Nephron (organoid): ENCODE data around the gene CAV1.
A peak's percentile ranks its signal among the peaks of the same experiment; 100 is the strongest.
"Not testable (repeated sequence)": the region's sequence is repeated elsewhere in the genome, so short reads cannot be mapped to it uniquely, and the experiment has no call there.

Experiments
- H3K27ac Mint-ChIP-seq, 3 experiments: 2 replicates each; pipeline ENCODE4 v1.8.0; 2020; ENCODE audit warnings: mixed read lengths in 3 of 3, mild to moderate bottlenecking in 2 of 3, moderate library complexity in 1 of 3
- H3K27me3 Mint-ChIP-seq: 2 replicates; pipeline ENCODE4 v1.8.0; 2021; ENCODE audit warnings: low read depth, mild to moderate bottlenecking, moderate library complexity, mixed read lengths
- H3K36me3 Mint-ChIP-seq: 2 replicates; pipeline ENCODE4 v1.8.0; 2020; ENCODE audit warnings: low read depth, mixed read lengths
- H3K4me1 Mint-ChIP-seq: 2 replicates; pipeline ENCODE4 v1.8.0; 2020; ENCODE audit warnings: mixed read lengths
- H3K4me3 Mint-ChIP-seq, 3 experiments: 2 replicates each; pipeline ENCODE4 v1.8.0; 2020; ENCODE audit warnings: mild to moderate bottlenecking in 3 of 3, mixed read lengths in 3 of 3, moderate library complexity in 2 of 3
- H3K9me3 Mint-ChIP-seq: 2 replicates; pipeline ENCODE4 v1.8.0; 2020; ENCODE audit warnings: mixed read lengths
- TF ChIP-seq, protein P1 (sequence below), 3 experiments: fragments of 200-600 bp; sonication (generic); IDR thresholded peaks; one replicate each; pipeline ENCODE4 v1.5.0; 2021; ENCODE audit warnings: antibody characterized with exemption in 3 of 3; ENCODE audit not compliant: unreplicated experiment in 3 of 3

Gene CAV1

DNA sequence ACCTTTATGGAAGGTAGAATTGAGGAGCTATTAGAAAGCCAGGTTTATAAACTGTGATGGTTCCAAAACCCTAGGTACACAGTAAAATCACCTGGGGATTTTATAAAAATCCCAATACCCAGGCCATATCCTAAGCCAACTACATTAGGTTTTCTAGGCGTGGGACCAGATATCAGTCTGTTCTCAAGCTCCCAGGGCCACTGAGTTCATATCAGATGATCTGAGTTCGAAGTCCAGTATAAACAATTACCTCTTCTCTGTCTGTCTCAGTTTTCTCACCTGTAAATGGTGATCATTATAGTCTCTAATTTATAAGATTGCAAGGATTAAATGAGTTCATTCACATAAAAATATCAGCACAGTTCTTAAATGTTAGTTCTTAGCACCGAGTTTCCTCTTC, 60.6 kb downstream of the CAV1 start:
- no peak overlapping the region for H3K27ac Mint-ChIP-seq

DNA sequence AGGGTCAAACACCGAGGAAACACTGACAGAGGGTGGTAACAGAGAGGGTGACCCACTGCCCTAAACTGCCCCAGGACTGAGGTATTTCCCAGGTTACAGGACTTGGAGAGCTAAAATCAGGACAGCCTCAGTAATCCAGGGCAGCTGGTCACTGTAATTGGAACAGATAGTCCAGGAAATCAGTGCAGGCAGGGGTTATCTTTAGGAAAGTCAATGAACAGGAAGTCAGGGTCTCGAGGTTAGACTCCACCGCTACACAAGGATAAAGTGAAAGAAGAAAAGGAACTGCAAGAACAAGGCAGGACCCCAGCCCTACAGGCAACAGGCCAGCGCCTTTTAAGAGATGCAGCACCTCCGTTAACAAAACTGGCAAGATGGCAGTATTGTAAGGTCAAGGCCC, 61.1 kb downstream of the CAV1 start:
- H3K27me3 Mint-ChIP-seq: peaks cover 5% of the 10 kb centered on the region
- TF ChIP-seq, protein P1, sequence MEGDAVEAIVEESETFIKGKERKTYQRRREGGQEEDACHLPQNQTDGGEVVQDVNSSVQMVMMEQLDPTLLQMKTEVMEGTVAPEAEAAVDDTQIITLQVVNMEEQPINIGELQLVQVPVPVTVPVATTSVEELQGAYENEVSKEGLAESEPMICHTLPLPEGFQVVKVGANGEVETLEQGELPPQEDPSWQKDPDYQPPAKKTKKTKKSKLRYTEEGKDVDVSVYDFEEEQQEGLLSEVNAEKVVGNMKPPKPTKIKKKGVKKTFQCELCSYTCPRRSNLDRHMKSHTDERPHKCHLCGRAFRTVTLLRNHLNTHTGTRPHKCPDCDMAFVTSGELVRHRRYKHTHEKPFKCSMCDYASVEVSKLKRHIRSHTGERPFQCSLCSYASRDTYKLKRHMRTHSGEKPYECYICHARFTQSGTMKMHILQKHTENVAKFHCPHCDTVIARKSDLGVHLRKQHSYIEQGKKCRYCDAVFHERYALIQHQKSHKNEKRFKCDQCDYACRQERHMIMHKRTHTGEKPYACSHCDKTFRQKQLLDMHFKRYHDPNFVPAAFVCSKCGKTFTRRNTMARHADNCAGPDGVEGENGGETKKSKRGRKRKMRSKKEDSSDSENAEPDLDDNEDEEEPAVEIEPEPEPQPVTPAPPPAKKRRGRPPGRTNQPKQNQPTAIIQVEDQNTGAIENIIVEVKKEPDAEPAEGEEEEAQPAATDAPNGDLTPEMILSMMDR (IDR thresholded peaks at IDR 0.05; ENCODE audit: unreplicated experiment in 3 of 3): no peak
- H3K36me3 Mint-ChIP-seq: no peaks in the 10 kb centered on the region
- no peak overlapping the region for H3K27ac Mint-ChIP-seq
- no peak overlapping the region for H3K4me3 Mint-ChIP-seq
- no peaks in the 10 kb centered on the region for H3K4me1 Mint-ChIP-seq
- H3K9me3 Mint-ChIP-seq: peaks cover 2% of the 10 kb centered on the region

More for the DNA sequence above, 60.6 kb downstream of the CAV1 start:
- Mint-ChIP-seq H3K27me3 (peaks cover 5% of the 10 kb centered on the region), H3K9me3 (peaks cover 2% of the 10 kb centered on the region), H3K36me3 (no peaks in the 10 kb centered on the region), H3K4me3 (no peak overlapping the region), H3K4me1 (no peaks in the 10 kb centered on the region)
- TF ChIP-seq, protein P1 (IDR thresholded peaks at IDR 0.05; ENCODE audit: unreplicated experiment in 3 of 3): no peak

DNA sequence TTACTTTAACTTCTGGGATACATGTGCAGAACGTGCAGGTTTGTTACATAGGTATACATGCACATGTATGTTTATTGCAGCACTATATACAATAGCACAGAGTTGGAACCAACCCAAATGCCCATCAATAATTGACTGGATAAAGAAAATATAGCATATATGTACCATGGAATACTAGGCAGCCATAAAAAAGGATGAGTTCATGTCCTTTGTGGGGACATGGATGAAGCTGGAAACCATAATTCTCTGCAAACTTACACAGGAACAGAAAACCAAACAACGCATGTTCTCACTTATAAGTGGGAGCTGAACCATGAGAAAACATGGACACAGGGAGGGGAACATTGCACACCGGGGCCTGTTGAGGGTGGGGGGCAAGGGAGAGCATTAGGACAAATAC, 62.4 kb downstream of the CAV1 start:
- H3K4me1 Mint-ChIP-seq, H3K4me3 Mint-ChIP-seq, H3K36me3 Mint-ChIP-seq, H3K9me3 Mint-ChIP-seq, H3K27me3 Mint-ChIP-seq, H3K27ac Mint-ChIP-seq: not testable (repeated sequence)

GRCh38 chr7:116588225-116588624, 63.4 kb downstream of the CAV1 start:
- peak overlapping the region in 1 of 3 experiments; percentile 50 for H3K27ac Mint-ChIP-seq
- peaks cover 2% of the 10 kb centered on the region for H3K9me3 Mint-ChIP-seq
- no peaks in the 10 kb centered on the region for H3K36me3 Mint-ChIP-seq
- peaks cover 9% of the 10 kb centered on the region for H3K4me1 Mint-ChIP-seq
- TF ChIP-seq, protein P1 (IDR thresholded peaks at IDR 0.05; ENCODE audit: unreplicated experiment in 3 of 3): no peak
- H3K27me3 Mint-ChIP-seq: peaks cover 4% of the 10 kb centered on the region
- H3K4me3 Mint-ChIP-seq: no peak overlapping the region

DNA sequence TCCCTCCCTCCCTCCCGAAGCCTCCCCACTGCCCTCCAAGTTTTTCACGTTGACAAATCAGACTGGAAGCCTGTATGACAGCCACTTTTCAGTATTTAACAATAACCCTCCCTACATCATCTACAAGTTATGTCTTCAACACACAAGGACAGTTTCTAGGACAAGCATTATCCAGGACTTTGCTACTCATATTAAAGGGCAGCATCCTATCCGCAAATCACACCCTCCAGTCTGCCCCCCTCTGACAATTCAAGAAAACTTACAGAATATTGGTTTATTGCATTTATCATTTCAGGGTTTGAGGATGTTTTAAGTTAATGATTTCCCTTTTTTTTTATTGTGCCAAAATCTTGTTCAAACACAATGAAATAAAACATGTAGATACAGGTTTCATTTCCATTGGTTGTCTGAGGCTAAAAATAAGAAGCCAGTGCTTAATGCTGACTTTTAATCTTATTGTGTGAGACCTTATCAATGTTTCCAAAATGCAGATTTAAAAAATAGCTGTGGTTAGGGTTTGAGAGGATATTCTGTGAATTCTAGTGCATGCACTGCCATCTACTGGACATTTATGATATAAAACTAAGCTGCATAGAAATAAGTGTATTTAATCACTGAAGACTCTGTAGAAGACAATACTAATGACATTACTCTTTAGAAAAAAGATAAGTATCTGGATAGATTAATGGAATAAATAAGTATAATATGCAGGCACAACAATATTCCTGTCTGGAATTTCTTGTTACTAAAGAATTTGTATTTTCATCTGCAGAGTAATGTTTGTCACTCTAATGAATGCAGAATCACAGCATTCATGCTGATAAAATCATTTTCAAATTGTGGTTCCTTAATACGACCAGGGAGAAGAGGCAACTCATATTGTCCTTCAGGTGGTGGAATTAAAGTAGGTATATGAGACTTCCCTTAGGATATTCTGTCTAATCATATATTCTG, 64.1 kb downstream of the CAV1 start:
- peaks cover 2% of the 10 kb centered on the region for H3K9me3 Mint-ChIP-seq
- peaks cover 14% of the 10 kb centered on the region for H3K4me1 Mint-ChIP-seq
- no peak overlapping the region for H3K4me3 Mint-ChIP-seq
- no peaks in the 10 kb centered on the region for H3K36me3 Mint-ChIP-seq
- H3K27ac Mint-ChIP-seq: no peak overlapping the region
- H3K27me3 Mint-ChIP-seq: peaks cover 3% of the 10 kb centered on the region
- TF ChIP-seq, protein P1 (IDR thresholded peaks at IDR 0.05; ENCODE audit: unreplicated experiment in 3 of 3): peak; percentile 65 to 78 (median 69)

- no peak overlapping the region for H3K4me3 Mint-ChIP-seq
- TF ChIP-seq, protein P1 (IDR thresholded peaks at IDR 0.05; ENCODE audit: unreplicated experiment in 3 of 3): peak; percentile 64 to 83 (median 67)
- H3K27me3 Mint-ChIP-seq: peaks cover 3% of the 10 kb centered on the region
- H3K9me3 Mint-ChIP-seq: peaks cover 1% of the 10 kb centered on the region
- H3K36me3 Mint-ChIP-seq: no peaks in the 10 kb centered on the region
- no peak overlapping the region for H3K27ac Mint-ChIP-seq
- H3K4me1 Mint-ChIP-seq: peaks cover 14% of the 10 kb centered on the region
Measured at GRCh38 chr7:116591202-116592040, 66.6 kb downstream of the CAV1 start.
